Uterus (tissue), 2 donors: ENCODE results near the gene TBC1D14.

ENCODE experiments used
- POLR2A ChIP-seq, 2 donors: fragments of 450-650 bp; IDR thresholded peaks; one replicate each; pipeline ENCODE4 v1.6.1; 2016; ENCODE audit warnings: antibody characterized with exemption in 2 of 2, mild to moderate bottlenecking in 1 of 2, moderate library complexity in 1 of 2
- TF ChIP-seq, protein P1 (sequence below), 4 experiments: fragments of 200-600 bp in 2 of 4; fragments of 450-650 bp in 2 of 4; sonication (generic) in 2 of 4; IDR thresholded peaks; one replicate each; pipeline ENCODE4 v1.5.1; 2016 to 2019; ENCODE audit warnings: antibody characterized with exemption in 4 of 4, mild to moderate bottlenecking in 2 of 4, moderate library complexity in 1 of 4

DNA sequence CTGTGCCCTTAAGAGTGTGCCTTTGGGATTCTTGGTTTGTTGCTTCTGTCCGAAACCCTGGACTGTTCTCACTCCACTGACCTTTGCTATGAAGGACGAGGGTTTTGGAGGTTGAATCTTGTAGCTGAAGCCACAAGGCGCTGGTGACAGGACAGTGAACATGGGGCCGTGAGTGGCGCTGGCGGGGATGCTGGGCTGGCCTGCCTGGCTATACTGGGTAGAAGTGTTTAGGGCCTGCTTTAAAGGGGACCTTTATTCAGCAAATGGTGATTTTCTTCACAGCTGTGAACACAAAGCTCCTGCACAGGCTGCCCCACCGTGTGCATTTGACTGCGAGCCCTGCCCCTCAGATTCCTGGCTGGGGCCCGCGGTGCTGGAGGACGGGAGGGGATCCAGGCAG lies 106.5 kb downstream of the TBC1D14 start:
- TF ChIP-seq, protein P1, sequence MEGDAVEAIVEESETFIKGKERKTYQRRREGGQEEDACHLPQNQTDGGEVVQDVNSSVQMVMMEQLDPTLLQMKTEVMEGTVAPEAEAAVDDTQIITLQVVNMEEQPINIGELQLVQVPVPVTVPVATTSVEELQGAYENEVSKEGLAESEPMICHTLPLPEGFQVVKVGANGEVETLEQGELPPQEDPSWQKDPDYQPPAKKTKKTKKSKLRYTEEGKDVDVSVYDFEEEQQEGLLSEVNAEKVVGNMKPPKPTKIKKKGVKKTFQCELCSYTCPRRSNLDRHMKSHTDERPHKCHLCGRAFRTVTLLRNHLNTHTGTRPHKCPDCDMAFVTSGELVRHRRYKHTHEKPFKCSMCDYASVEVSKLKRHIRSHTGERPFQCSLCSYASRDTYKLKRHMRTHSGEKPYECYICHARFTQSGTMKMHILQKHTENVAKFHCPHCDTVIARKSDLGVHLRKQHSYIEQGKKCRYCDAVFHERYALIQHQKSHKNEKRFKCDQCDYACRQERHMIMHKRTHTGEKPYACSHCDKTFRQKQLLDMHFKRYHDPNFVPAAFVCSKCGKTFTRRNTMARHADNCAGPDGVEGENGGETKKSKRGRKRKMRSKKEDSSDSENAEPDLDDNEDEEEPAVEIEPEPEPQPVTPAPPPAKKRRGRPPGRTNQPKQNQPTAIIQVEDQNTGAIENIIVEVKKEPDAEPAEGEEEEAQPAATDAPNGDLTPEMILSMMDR (IDR thresholded peaks at IDR 0.05) = no peak
- TF ChIP-seq POLR2A (IDR thresholded peaks at IDR 0.05) = no peak
